GM19468 (cell line): ENCODE data around the gene HIVEP1.

Experiments used
- ATAC-seq: cut with Tn5 transposase; IDR thresholded peaks from one replicate; pipeline ENCODE4 v1.9.1; 2021; ENCODE audit warnings: mild to moderate bottlenecking, moderate library complexity, moderate number of reproducible peaks; ENCODE audit not compliant: unreplicated experiment; ENCODE audit errors: extremely low read depth

HIVEP1 gene

GRCh38 chr6:12014027-12014872 is 2.1 kb downstream of the HIVEP1 start:
- no peak for ATAC-seq

- ATAC-seq: no peak
Measured at GRCh38 chr6:12014873-12015149, 2.7 kb downstream of the HIVEP1 start.

- ATAC-seq: no peak
Measured at GRCh38 chr6:12017263-12017662, 5.2 kb downstream of the HIVEP1 start.

- no peak for ATAC-seq
Measured at GRCh38 chr6:12017876-12018401, 5.8 kb downstream of the HIVEP1 start.

- no peak for ATAC-seq
Measured at GRCh38 chr6:12020187-12020791, 8.2 kb downstream of the HIVEP1 start.

- no peak for ATAC-seq
Measured at GRCh38 chr6:12022481-12022880, 10.4 kb downstream of the HIVEP1 start.

- ATAC-seq: no peak
Measured at GRCh38 chr6:12022953-12023388, 10.9 kb downstream of the HIVEP1 start.

GRCh38 chr6:12024216-12024615 is 12.1 kb downstream of the HIVEP1 start:
- ATAC-seq: no peak

GRCh38 chr6:12024699-12025434 is 12.8 kb downstream of the HIVEP1 start:
- no peak for ATAC-seq

GRCh38 chr6:12026120-12026519 is 14.0 kb downstream of the HIVEP1 start:
- ATAC-seq: no peak

GRCh38 chr6:12026833-12027232 is 14.7 kb downstream of the HIVEP1 start:
- ATAC-seq: no peak

- no peak for ATAC-seq
Measured at GRCh38 chr6:12028213-12028612, 16.1 kb downstream of the HIVEP1 start.

- ATAC-seq: no peak
Measured at GRCh38 chr6:12029979-12030737, 18.0 kb downstream of the HIVEP1 start.

GRCh38 chr6:12030993-12031550 is 19.0 kb downstream of the HIVEP1 start:
- no peak for ATAC-seq

- no peak for ATAC-seq
Measured at GRCh38 chr6:12032783-12033573, 20.9 kb downstream of the HIVEP1 start.

GRCh38 chr6:12033770-12034169 is 21.7 kb downstream of the HIVEP1 start:
- no peak for ATAC-seq

GRCh38 chr6:12034349-12034748 is 22.2 kb downstream of the HIVEP1 start:
- no peak for ATAC-seq

GRCh38 chr6:12034837-12035236 is 22.7 kb downstream of the HIVEP1 start:
- ATAC-seq: no peak

- no peak for ATAC-seq
Measured at GRCh38 chr6:12036766-12037165, 24.7 kb downstream of the HIVEP1 start.
